ENCODE results near the gene AFP.

GRCh38 chr4:73485596-73485995 is 49.6 kb downstream of the AFP start:
- TF ChIP-seq POLR2A (IDR thresholded peaks at IDR 0.05; ENCODE audit: control extremely low read depth in 1 of 2, low read depth in 2 of 2, low read length in 2 of 2) (no peak), CTCF (IDR thresholded peaks at IDR 0.05; ENCODE audit: control extremely low read depth in 1 of 3, insufficient read depth in 1 of 3, low read depth in 1 of 3, low read length in 3 of 3) (no peak), KDM1A (IDR thresholded peaks at IDR 0.05; ENCODE audit: borderline replicate concordance, low read length) (no peak), CHD7 (IDR thresholded peaks at IDR 0.05; ENCODE audit: insufficient replicate concordance, low read length) (no peak), JUN (IDR thresholded peaks at IDR 0.05; ENCODE audit: low read depth, low read length) (no peak), MAFK (IDR thresholded peaks at IDR 0.05; ENCODE audit: low read depth, low read length) (no peak), TAF1 (IDR thresholded peaks at IDR 0.05; ENCODE audit: low read depth, low read length) (no peak)
